ENCODE data around the gene KIF5C.

Gene KIF5C

GRCh38 chr2:148953426-148953825 is 78.4 kb downstream of the KIF5C start:
- Histone ChIP-seq H3K4me2 (no peak overlapping the region), H3K9me3 (no peaks in the 10 kb centered on the region), H4K20me1 (no peaks in the 10 kb centered on the region), H3K27ac (no peak overlapping the region), H3K36me3 (peaks cover 9% of the 10 kb centered on the region; the same call in 1 of the 2 replicates), H3K27me3 (no peaks in the 10 kb centered on the region), H3K4me3 (no peak overlapping the region), H3K4me1 (peaks cover 9% of the 10 kb centered on the region), H3K9ac (no peak overlapping the region)
- TF ChIP-seq Cebpa-rat (IDR thresholded peaks at IDR 0.05), result no peak

GRCh38 chr2:148954536-148954935 is 79.5 kb downstream of the KIF5C start:
- H3K4me1 ChIP-seq, result no peaks in the 10 kb centered on the region
- H4K20me1 ChIP-seq, result no peaks in the 10 kb centered on the region
- TF ChIP-seq Cebpa-rat (IDR thresholded peaks at IDR 0.05), result no peak
- H3K27ac ChIP-seq, result no peak overlapping the region
- H3K36me3 ChIP-seq, result peaks cover 9% of the 10 kb centered on the region; the same call in 1 of the 2 replicates
- no peak overlapping the region for H3K9ac ChIP-seq
- no peaks in the 10 kb centered on the region for H3K27me3 ChIP-seq
- no peaks in the 10 kb centered on the region for H3K9me3 ChIP-seq
- H3K4me2 ChIP-seq, result no peak overlapping the region
- no peak overlapping the region for H3K4me3 ChIP-seq

GRCh38 chr2:148955798-148956197 is 80.8 kb downstream of the KIF5C start:
- Histone ChIP-seq H3K4me1 (no peaks in the 10 kb centered on the region), H3K27ac (no peak overlapping the region), H3K9me3 (no peaks in the 10 kb centered on the region), H3K4me2 (no peak overlapping the region), H4K20me1 (no peaks in the 10 kb centered on the region), H3K27me3 (no peaks in the 10 kb centered on the region), H3K9ac (no peak overlapping the region), H3K4me3 (no peak overlapping the region), H3K36me3 (peaks cover 4% of the 10 kb centered on the region; the same call in 1 of the 2 replicates)
- TF ChIP-seq Cebpa-rat (IDR thresholded peaks at IDR 0.05), result no peak

DNA sequence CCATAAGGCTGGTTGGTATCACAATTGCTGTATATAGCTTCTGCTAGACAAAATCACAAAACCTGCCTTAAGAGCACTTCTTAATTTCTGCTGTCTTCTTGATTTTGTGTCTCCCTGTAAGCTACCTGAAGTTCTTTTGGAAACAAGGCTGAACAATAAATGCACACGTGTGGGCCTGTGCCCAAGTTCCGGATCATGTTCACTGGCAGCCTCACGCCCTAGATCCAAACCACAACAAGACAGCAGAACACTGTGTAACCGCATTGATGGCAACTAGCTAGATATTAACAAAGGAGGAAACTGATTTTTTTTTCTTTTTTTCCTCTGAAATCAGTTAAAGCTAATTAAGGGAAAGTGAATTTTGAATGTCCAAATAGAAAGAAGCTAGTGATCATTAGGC is 82.0 kb downstream of the KIF5C start:
- Histone ChIP-seq H3K4me2 (no peak overlapping the region), H3K9ac (no peak overlapping the region)
- TF ChIP-seq Cebpa-rat (IDR thresholded peaks at IDR 0.05), result no peak

DNA sequence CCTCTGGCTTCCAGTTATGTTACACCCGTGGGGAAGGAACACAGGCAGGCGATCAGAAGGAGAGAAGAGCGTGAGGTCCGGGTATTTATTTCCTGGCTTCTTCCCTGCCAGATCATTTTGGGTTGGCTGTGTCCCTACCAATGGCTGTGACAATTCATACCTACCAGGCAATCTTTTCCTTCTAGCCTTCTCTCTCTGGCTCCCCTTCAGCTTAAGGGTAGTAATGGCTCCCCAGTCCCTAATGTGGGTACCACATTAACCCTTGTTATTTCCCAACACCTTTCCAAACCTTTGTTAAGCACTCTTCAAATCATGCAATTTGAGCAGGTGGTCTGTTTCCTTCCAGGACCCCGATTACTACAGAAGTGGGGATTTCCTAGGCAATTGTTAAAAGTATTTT is 84.7 kb downstream of the KIF5C start:
- Histone ChIP-seq H3K9me3 (no peaks in the 10 kb centered on the region), H3K36me3 (no peaks in the 10 kb centered on the region; the same call in 1 of the 2 replicates), H3K9ac (no peak overlapping the region), H3K4me2 (no peak overlapping the region), H3K27ac (no peak overlapping the region), H4K20me1 (no peaks in the 10 kb centered on the region), H3K4me3 (no peak overlapping the region), H3K27me3 (no peaks in the 10 kb centered on the region), H3K4me1 (no peaks in the 10 kb centered on the region)
- TF ChIP-seq Cebpa-rat (IDR thresholded peaks at IDR 0.05), result no peak

More for the DNA sequence above, 82.0 kb downstream of the KIF5C start:
- Histone ChIP-seq H3K36me3 (no peaks in the 10 kb centered on the region; the same call in 1 of the 2 replicates), H3K27ac (no peak overlapping the region), H4K20me1 (no peaks in the 10 kb centered on the region), H3K27me3 (no peaks in the 10 kb centered on the region), H3K4me3 (no peak overlapping the region), H3K4me1 (no peaks in the 10 kb centered on the region), H3K9me3 (no peaks in the 10 kb centered on the region)

DNA sequence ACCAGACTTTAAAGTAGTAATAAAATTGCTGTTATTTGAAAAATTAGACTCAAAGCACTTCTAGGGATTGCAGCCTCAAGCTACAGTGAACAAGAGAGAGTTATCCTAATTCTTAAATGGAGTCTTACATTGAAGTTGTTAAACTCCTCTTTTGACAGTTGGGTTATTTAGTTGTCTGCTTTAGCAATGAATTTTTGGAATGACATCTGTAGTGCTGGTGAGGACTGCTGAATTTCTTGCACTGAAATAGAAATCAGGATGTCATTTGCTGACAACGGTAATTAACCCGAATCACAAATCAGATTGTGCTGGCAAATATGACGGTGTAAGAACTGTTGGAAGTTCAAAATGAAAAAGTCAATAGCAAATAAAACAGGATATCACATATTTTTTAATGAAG is 85.5 kb downstream of the KIF5C start:
- Histone ChIP-seq H3K4me3 (no peak overlapping the region), H3K4me1 (0 out of 2 replicates have a peak, but pooled peaks cover 2% of the 10 kb centered on the region), H4K20me1 (no peaks in the 10 kb centered on the region), H3K4me2 (no peak overlapping the region), H3K27me3 (no peaks in the 10 kb centered on the region), H3K36me3 (no peaks in the 10 kb centered on the region; the same call in 1 of the 2 replicates), H3K9ac (no peak overlapping the region), H3K27ac (no peak overlapping the region), H3K9me3 (no peaks in the 10 kb centered on the region)
- TF ChIP-seq Cebpa-rat (IDR thresholded peaks at IDR 0.05), result no peak

- TF ChIP-seq Cebpa-rat (IDR thresholded peaks at IDR 0.05), result no peak
- Histone ChIP-seq H4K20me1 (no peaks in the 10 kb centered on the region), H3K4me3 (no peak overlapping the region), H3K36me3 (no peaks in the 10 kb centered on the region; the same call in 1 of the 2 replicates), H3K9me3 (no peaks in the 10 kb centered on the region), H3K27ac (no peak overlapping the region), H3K9ac (no peak overlapping the region), H3K4me2 (no peak overlapping the region), H3K4me1 (peaks cover 15% of the 10 kb centered on the region), H3K27me3 (no peaks in the 10 kb centered on the region)
These were observed 88.4 kb downstream of the KIF5C start for GRCh38 chr2:148963461-148963860.

DNA sequence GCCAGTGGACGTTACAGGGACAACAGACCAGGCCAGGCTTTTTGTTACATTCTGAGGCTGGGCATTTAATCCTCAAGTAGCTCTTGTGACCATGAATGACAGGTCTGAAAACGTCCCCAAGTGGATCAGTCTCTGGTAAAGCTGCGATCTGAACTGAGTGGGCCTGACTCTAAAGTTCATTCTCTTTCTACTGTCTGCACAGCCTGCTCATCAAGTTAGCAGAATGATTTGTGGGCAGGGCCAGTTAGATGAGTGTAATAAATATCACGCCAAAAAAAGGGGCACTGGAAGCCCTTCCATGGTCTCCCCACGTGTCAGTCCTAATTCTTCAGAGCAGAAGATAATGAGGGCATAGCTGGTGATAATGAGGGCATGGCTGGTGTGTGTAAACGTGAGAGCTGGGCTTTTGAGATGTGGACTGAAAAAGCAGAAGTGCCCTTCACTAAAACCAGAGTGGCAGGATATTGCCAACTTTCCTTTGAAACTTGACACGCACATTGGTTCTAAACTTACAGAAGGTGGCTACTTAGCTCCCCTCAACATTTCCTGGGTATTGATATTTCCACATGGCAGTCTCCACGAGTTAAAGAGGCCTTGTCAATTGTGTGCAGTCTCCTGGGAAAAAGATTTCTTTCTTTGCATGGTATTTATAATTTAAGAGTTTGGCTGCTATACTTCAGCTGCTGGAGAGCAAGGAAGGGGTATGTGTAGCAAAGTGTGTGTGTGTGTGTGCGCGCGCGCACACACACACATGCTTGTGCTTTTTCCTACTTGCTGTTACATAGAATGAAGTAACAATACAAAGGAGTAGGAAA is 90.8 kb downstream of the KIF5C start:
- Histone ChIP-seq H4K20me1 (no peaks in the 10 kb centered on the region), H3K9me3 (no peaks in the 10 kb centered on the region), H3K36me3 (no peaks in the 10 kb centered on the region; the same call in 1 of the 2 replicates), H3K27me3 (no peaks in the 10 kb centered on the region), H3K4me2 (peak overlapping the region; percentile 52), H3K9ac (no peak overlapping the region), H3K4me3 (no peak overlapping the region), H3K4me1 (peaks cover 15% of the 10 kb centered on the region), H3K27ac (no peak overlapping the region)
- TF ChIP-seq Cebpa-rat (IDR thresholded peaks at IDR 0.05), result no peak

- no peaks in the 10 kb centered on the region for H3K9me3 ChIP-seq
- H3K4me2 ChIP-seq, result peak overlapping the region; percentile 52
- H3K27ac ChIP-seq, result no peak overlapping the region
- H3K4me3 ChIP-seq, result no peak overlapping the region
- no peaks in the 10 kb centered on the region; the same call in 1 of the 2 replicates for H3K36me3 ChIP-seq
- peaks cover 15% of the 10 kb centered on the region for H3K4me1 ChIP-seq
- H3K27me3 ChIP-seq, result no peaks in the 10 kb centered on the region
- TF ChIP-seq Cebpa-rat (IDR thresholded peaks at IDR 0.05), result no peak
- H4K20me1 ChIP-seq, result no peaks in the 10 kb centered on the region
- H3K9ac ChIP-seq, result no peak overlapping the region
These were observed 91.4 kb downstream of the KIF5C start for GRCh38 chr2:148966438-148966758.

GRCh38 chr2:148967056-148967455 is 92.0 kb downstream of the KIF5C start:
- Histone ChIP-seq H3K9me3 (no peaks in the 10 kb centered on the region), H3K36me3 (no peaks in the 10 kb centered on the region; the same call in 1 of the 2 replicates), H3K4me2 (no peak overlapping the region), H3K4me1 (peaks cover 15% of the 10 kb centered on the region), H3K4me3 (no peak overlapping the region), H3K9ac (no peak overlapping the region), H4K20me1 (no peaks in the 10 kb centered on the region), H3K27me3 (no peaks in the 10 kb centered on the region), H3K27ac (no peak overlapping the region)
- TF ChIP-seq Cebpa-rat (IDR thresholded peaks at IDR 0.05), result no peak
